Measurements from ENCODE around the gene POLR3F. TPM values are rescaled to one million over a fixed set of nuclear protein-coding genes. Genes with fewer than 3 reads are reported as not detected.
"Not testable (repeated sequence)": the region's sequence is repeated elsewhere in the genome, so short reads cannot be mapped to it uniquely, and the experiment has no call there.

Gene POLR3F
- total RNA-seq, 2 donors from 2014 or later: 5.3 to 24.9 TPM

GRCh38 chr20:18524646-18525045, 57.5 kb downstream of the POLR3F start:
- H3K36me3 ChIP-seq: peaks cover 0 to 11% of the 10 kb centered on the region in 2 donors
- no peaks in the 10 kb centered on the region for H3K9me3 ChIP-seq
- H3K27ac ChIP-seq: no peak overlapping the region
- no peak overlapping the region for H3K4me3 ChIP-seq
- no peak for DNase-seq (ENCODE audit: low spot score)
- TF ChIP-seq POLR2AphosphoS5 (IDR thresholded peaks at IDR 0.05) (no peak), CTCF (IDR thresholded peaks at IDR 0.05) (no peak), POLR2A (IDR thresholded peaks at IDR 0.05) (no peak)
- H3K4me1 ChIP-seq (replicated peaks): no peaks in the 10 kb centered on the region
- WGBS: 100% methylated on average over 1 of the region's 1 CpG
- H3K27me3 ChIP-seq (replicated peaks; ENCODE audit: insufficient read depth): no peaks in the 10 kb centered on the region
- intact Hi-C loops (cut with DNase I): no loop called here

- H3K27ac ChIP-seq; H3K4me3 ChIP-seq; H3K27me3 ChIP-seq (replicated peaks; ENCODE audit: insufficient read depth); H3K4me1 ChIP-seq (replicated peaks); DNase-seq (ENCODE audit: low spot score); intact Hi-C loops (cut with DNase I); H3K9me3 ChIP-seq: not testable (repeated sequence)
- WGBS: 79% methylated on average over 14 of the region's 14 CpGs
- peaks cover 8 to 11% of the 10 kb centered on the region in 2 donors for H3K36me3 ChIP-seq
Observed at GRCh38 chr20:18526761-18527160, 59.6 kb downstream of the POLR3F start.

- Histone ChIP-seq H3K27me3 (replicated peaks; ENCODE audit: insufficient read depth) (no peaks in the 10 kb centered on the region), H3K4me3 (no peak overlapping the region), H3K9me3 (no peaks in the 10 kb centered on the region), H3K27ac (no peak overlapping the region), H3K4me1 (replicated peaks) (no peaks in the 10 kb centered on the region), H3K36me3 (peaks cover 11 to 13% of the 10 kb centered on the region in 2 donors)
- WGBS: 94% methylated on average over 2 of the region's 2 CpGs
- no peak for TF ChIP-seq POLR2A (IDR thresholded peaks at IDR 0.05)
- intact Hi-C loops (cut with DNase I): no loop called here
- DNase-seq (ENCODE audit: low spot score): no peak
Observed at GRCh38 chr20:18527339-18527738, 60.1 kb downstream of the POLR3F start.

GRCh38 chr20:18527836-18528235, 60.6 kb downstream of the POLR3F start:
- TF ChIP-seq POLR2AphosphoS5 (IDR thresholded peaks at IDR 0.05) (no peak), POLR2A (IDR thresholded peaks at IDR 0.05) (no peak), CTCF (IDR thresholded peaks at IDR 0.05) (no peak)
- intact Hi-C loops (cut with DNase I): no loop called here

GRCh38 chr20:18529041-18529440, 61.9 kb downstream of the POLR3F start:
- intact Hi-C loops (cut with DNase I): no loop called here
- Histone ChIP-seq H3K36me3 (peaks cover 15 to 24% of the 10 kb centered on the region in 2 donors), H3K4me3 (no peak overlapping the region), H3K27ac (no peak overlapping the region), H3K27me3 (replicated peaks; ENCODE audit: insufficient read depth) (no peaks in the 10 kb centered on the region), H3K4me1 (replicated peaks) (no peaks in the 10 kb centered on the region), H3K9me3 (no peaks in the 10 kb centered on the region)
- no peak for DNase-seq (ENCODE audit: low spot score)
- no peak for TF ChIP-seq CTCF (IDR thresholded peaks at IDR 0.05)
- TF ChIP-seq POLR2A (IDR thresholded peaks at IDR 0.05): no peak
- no peak for TF ChIP-seq POLR2AphosphoS5 (IDR thresholded peaks at IDR 0.05)

More at GRCh38 chr20:18527836-18528235, 60.6 kb downstream of the POLR3F start:
- no peak for DNase-seq (ENCODE audit: low spot score)
- H3K4me3 ChIP-seq: no peak overlapping the region
- WGBS: 100% methylated on average over 2 of the region's 2 CpGs
- H3K27me3 ChIP-seq (replicated peaks; ENCODE audit: insufficient read depth): no peaks in the 10 kb centered on the region
- H3K27ac ChIP-seq: no peak overlapping the region
- H3K36me3 ChIP-seq: peaks cover 11 to 18% of the 10 kb centered on the region in 2 donors
- H3K4me1 ChIP-seq (replicated peaks): no peaks in the 10 kb centered on the region
- no peaks in the 10 kb centered on the region for H3K9me3 ChIP-seq

GRCh38 chr20:18532626-18533025, 65.4 kb downstream of the POLR3F start:
- Histone ChIP-seq H3K36me3 (peaks cover 9 to 24% of the 10 kb centered on the region in 2 donors), H3K27ac (no peak overlapping the region)
- no peak for DNase-seq (ENCODE audit: low spot score)

More at GRCh38 chr20:18532626-18533025, 65.4 kb downstream of the POLR3F start:
- Histone ChIP-seq H3K9me3 (no peaks in the 10 kb centered on the region), H3K4me1 (replicated peaks) (no peaks in the 10 kb centered on the region), H3K27me3 (replicated peaks; ENCODE audit: insufficient read depth) (no peaks in the 10 kb centered on the region), H3K4me3 (no peak overlapping the region)
- WGBS: 94% methylated on average over 6 of the region's 6 CpGs
- intact Hi-C loops (cut with DNase I): no loop called here
- no peak for TF ChIP-seq POLR2A (IDR thresholded peaks at IDR 0.05)
- no peak for TF ChIP-seq CTCF (IDR thresholded peaks at IDR 0.05)
- TF ChIP-seq POLR2AphosphoS5 (IDR thresholded peaks at IDR 0.05): no peak
